OCI-LY1 (cell line): ENCODE data around the gene GLIS1.

Experiments
- H2AFZ ChIP-seq: fragments of 200-600 bp; sonication (generic), shearing (Covaris generic); 2 replicates; pipeline ENCODE4 v1.6.0; 2014; ENCODE audit warnings: antibody characterized with exemption, mild to moderate bottlenecking, low read length
- H3F3A ChIP-seq: fragments of 200-600 bp; sonication (generic), shearing (Covaris generic); 2 replicates; pipeline ENCODE4 v1.6.0; 2014; ENCODE audit warnings: mild to moderate bottlenecking, antibody characterized with exemption, low read length, moderate library complexity; ENCODE audit not compliant: insufficient read depth
- H3K27ac ChIP-seq: fragments of 200-600 bp; sonication (generic); 2 replicates; pipeline ENCODE4 v1.5.1; 2014; ENCODE audit warnings: low read length, mixed run types, mild to moderate bottlenecking, low read depth; ENCODE audit not compliant: poor library complexity, severe bottlenecking
- H3K27me3 ChIP-seq: fragments of 200-600 bp; sonication (generic); 2 replicates; pipeline ENCODE4 v1.6.0; 2014; ENCODE audit warnings: antibody characterized with exemption, mild to moderate bottlenecking, low read length, moderate library complexity; ENCODE audit not compliant: insufficient read depth
- H3K36me3 ChIP-seq: fragments of 200-600 bp; sonication (generic); 2 replicates; pipeline ENCODE4 v1.6.1; 2014; ENCODE audit warnings: mild to moderate bottlenecking, antibody characterized with exemption, low read length, moderate library complexity, mixed read lengths; ENCODE audit not compliant: insufficient read depth
- H3K4me1 ChIP-seq: fragments of 200-600 bp; sonication (generic); 2 replicates; pipeline ENCODE4 v1.5.1; 2014; ENCODE audit warnings: mild to moderate bottlenecking, low read length, moderate library complexity; ENCODE audit not compliant: insufficient read depth, severe bottlenecking
- H3K4me2 ChIP-seq: fragments of 200-600 bp; sonication (generic), shearing (Covaris generic); 2 replicates; pipeline ENCODE4 v1.6.1; 2014; ENCODE audit warnings: low read length
- H3K4me3 ChIP-seq: fragments of 200-600 bp; sonication (generic); 2 replicates; pipeline ENCODE4 v1.5.1; 2014; ENCODE audit warnings: low read length, low read depth, mild to moderate bottlenecking, mixed read lengths; ENCODE audit not compliant: poor library complexity, severe bottlenecking
- H3K79me2 ChIP-seq: fragments of 200-600 bp; shearing (Covaris generic); 2 replicates; pipeline ENCODE4 v1.6.1; 2016; ENCODE audit warnings: mixed run types, low read length, mixed read lengths; ENCODE audit not compliant: insufficient read depth
- H3K9ac ChIP-seq: fragments of 200-600 bp; sonication (generic), shearing (Covaris generic); 2 replicates; pipeline ENCODE4 v1.6.1; 2014; ENCODE audit warnings: mild to moderate bottlenecking, low read length, mixed read lengths
- H3K9me2 ChIP-seq: fragments of 200-600 bp; sonication (generic), shearing (Covaris generic); 2 replicates; pipeline ENCODE4 v1.6.1; 2014; ENCODE audit warnings: low read depth, mild to moderate bottlenecking, low read length, mixed read lengths
- H3K9me3 ChIP-seq: fragments of 200-600 bp; shearing (Covaris generic); 2 replicates; pipeline ENCODE4 v1.6.1; 2014; ENCODE audit warnings: low read length, mixed read lengths
- H4K20me1 ChIP-seq: fragments of 200-600 bp; sonication (generic), shearing (Covaris generic); 2 replicates; pipeline ENCODE4 v1.6.0; 2016; ENCODE audit warnings: mild to moderate bottlenecking, low read length; ENCODE audit not compliant: insufficient read depth
- CTCF ChIP-seq: fragments of 200-600 bp; sonication (generic), shearing (Covaris generic); IDR thresholded peaks from 2 replicates; pipeline ENCODE4 v1.5.1; 2017; ENCODE audit warnings: mild to moderate bottlenecking, antibody characterized with exemption, low read length, moderate library complexity, mixed read lengths
- EZH2 ChIP-seq: fragments of 200-600 bp; sonication (generic), shearing (Covaris generic); IDR thresholded peaks from 2 replicates; pipeline ENCODE4 v1.8.0; 2017; ENCODE audit warnings: borderline replicate concordance, mixed run types, mild to moderate bottlenecking, antibody characterized with exemption, low read length, moderate library complexity, mixed read lengths

Gene GLIS1

DNA sequence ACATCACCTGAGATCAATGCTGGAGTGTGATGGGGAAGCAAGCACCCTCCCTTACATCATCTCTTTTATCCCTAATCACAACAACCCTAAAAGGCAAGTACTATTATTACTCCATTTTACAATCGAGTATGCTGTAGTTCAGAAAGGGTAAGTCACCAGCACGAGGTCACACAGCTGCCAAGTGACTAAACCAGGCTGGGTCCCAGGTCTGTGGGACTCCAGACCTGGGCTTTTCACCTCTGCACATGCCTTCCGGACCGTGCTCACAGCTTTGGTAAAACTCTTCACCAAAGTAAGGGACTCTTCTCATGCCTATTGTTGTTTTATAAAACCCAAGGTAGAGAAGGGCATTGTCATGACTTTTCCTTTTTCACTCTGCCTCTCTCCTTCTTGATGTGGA lies 148.9 kb downstream of the GLIS1 start:
- Histone ChIP-seq H3F3A (no peaks in the 10 kb centered on the region), H4K20me1 (no peaks in the 10 kb centered on the region), H3K79me2 (no peaks in the 10 kb centered on the region), H3K4me3 (no peak overlapping the region), H3K9me2 (no peaks in the 10 kb centered on the region), H3K4me1 (no peaks in the 10 kb centered on the region), H3K4me2 (no peak overlapping the region), H3K36me3 (no peaks in the 10 kb centered on the region), H2AFZ (no peak overlapping the region), H3K9ac (no peak overlapping the region), H3K27me3 (peaks cover 5% of the 10 kb centered on the region; the same call in 1 of the 2 replicates), H3K9me3 (no peaks in the 10 kb centered on the region), H3K27ac (no peak overlapping the region)
- TF ChIP-seq EZH2 (no peak), CTCF (no peak)

GRCh38 chr1:53589043-53589887 lies 149.7 kb downstream of the GLIS1 start:
- no peaks in the 10 kb centered on the region for H3K79me2 ChIP-seq
- H3K9ac ChIP-seq, result no peak overlapping the region
- no peak for TF ChIP-seq CTCF
- no peak for TF ChIP-seq EZH2
- no peaks in the 10 kb centered on the region for H4K20me1 ChIP-seq
- no peak overlapping the region for H2AFZ ChIP-seq
- no peaks in the 10 kb centered on the region for H3K9me2 ChIP-seq
- no peaks in the 10 kb centered on the region for H3K4me1 ChIP-seq
- H3K4me3 ChIP-seq, result no peak overlapping the region
- H3K27ac ChIP-seq, result no peak overlapping the region
- no peak overlapping the region for H3K4me2 ChIP-seq
- H3F3A ChIP-seq, result no peaks in the 10 kb centered on the region
- no peaks in the 10 kb centered on the region for H3K9me3 ChIP-seq
- peaks cover 5% of the 10 kb centered on the region; the same call in 1 of the 2 replicates for H3K27me3 ChIP-seq
- no peaks in the 10 kb centered on the region for H3K36me3 ChIP-seq

DNA sequence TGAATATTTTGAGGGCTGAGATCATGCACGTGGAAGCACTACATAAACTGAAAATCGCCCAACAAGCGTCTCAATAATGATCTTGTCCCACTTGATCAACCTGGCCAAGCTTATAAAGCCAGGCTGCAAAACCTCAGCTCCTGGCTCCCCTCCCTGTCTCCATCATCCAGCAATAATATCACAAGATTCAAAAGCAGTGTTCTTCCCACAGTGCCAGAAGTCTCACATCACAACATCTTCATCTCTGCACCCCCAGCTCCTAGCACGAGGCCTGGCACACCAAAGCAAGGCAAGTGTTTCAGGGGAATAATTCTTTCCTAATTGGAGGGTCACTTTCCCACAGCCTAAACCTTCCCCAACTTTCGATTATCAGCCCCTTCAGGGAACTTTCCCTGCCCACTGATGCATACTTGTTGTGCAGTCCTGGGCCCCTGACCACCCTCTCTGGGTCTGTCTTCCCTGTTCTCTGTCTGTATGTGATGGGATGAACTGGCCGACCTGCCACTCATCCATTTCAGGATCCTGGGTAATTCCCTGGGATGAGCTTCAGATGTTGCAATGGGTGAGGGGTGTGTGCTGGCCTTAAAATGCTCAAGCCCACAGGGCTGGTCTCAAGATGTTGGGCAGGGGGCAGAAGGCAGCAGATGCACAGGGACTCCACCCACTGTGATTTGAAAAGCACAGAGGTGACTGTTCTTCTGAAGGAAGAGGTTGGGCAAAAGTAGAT lies 150.7 kb downstream of the GLIS1 start:
- Histone ChIP-seq H3K79me2 (no peaks in the 10 kb centered on the region), H3K9ac (no peak overlapping the region), H3K27ac (no peak overlapping the region), H3K27me3 (peaks cover 5% of the 10 kb centered on the region; the same call in 1 of the 2 replicates), H3K9me3 (no peaks in the 10 kb centered on the region), H2AFZ (no peak overlapping the region), H3K4me3 (no peak overlapping the region), H3K36me3 (no peaks in the 10 kb centered on the region), H3K9me2 (no peaks in the 10 kb centered on the region), H3K4me2 (no peak overlapping the region), H3K4me1 (no peaks in the 10 kb centered on the region), H4K20me1 (no peaks in the 10 kb centered on the region), H3F3A (no peaks in the 10 kb centered on the region)
- TF ChIP-seq EZH2 (no peak), CTCF (no peak)
